ENCODE results near the gene CISD2. TPM values are rescaled to one million over a fixed set of nuclear protein-coding genes. Genes with fewer than 3 reads are reported as not detected.
"Not testable (repeated sequence)": the region's sequence is repeated elsewhere in the genome, so short reads cannot be mapped to it uniquely, and the experiment has no call there.

Gene CISD2, protein sequence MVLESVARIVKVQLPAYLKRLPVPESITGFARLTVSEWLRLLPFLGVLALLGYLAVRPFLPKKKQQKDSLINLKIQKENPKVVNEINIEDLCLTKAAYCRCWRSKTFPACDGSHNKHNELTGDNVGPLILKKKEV
- total RNA-seq (ENCODE audit: low replicate concordance): 44.0 and 78.6 TPM in 2 replicates

DNA sequence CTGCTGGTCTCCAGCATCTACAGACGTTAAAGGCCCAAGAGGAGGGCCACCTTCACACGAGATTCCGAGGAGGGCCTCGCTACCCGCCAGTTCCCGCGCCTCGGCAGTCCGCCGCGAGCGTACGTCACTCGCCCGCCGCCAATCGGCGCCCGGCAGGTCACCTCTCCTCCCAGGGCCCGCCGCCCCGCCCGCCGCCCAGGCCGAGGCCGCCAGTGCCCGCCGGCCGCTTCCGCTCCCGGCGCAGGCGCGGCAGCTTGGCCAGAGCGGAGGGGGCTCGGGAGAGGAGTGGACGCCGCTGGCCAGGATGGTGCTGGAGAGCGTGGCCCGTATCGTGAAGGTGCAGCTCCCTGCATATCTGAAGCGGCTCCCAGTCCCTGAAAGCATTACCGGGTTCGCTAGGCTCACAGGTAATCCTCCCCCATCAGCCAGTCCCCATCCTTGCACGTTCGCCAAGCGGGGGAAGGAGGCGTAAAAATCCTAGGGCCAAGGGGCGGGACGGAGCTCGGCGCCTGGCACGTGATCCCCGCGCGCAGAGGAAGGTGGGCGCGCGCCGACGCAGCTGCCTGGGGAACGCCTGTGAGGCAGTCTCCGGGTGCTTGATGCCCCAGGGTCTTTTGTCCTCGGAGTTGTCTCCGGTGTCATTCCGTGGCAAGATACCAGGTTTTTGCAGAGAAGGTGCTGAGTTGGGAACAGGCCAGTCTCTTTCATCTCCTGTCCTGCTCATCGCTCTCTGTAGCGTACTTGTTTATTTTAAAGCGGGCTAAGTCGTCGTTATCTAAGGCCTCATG lies at the start of gene CISD2:
Gene CISD2 (plus strand): TSS at position 212 of the 788 bp plus-strand sequence. CDS start 93 bp downstream, at position 305.
- peaks cover 7% of the 10 kb centered on the region for H3K27me3 Mint-ChIP-seq (ENCODE audit: insufficient read depth, low read depth)
- H3K27ac ChIP-seq: peak within 1 kb of the TSS; percentile 98
- peak within 1 kb of the TSS; percentile 76 for H3K4me2 ChIP-seq
- H3K27me3 ChIP-seq: no peaks in the 10 kb centered on the region
- DNase-seq (ENCODE audit: low spot score): peak; percentile 96
- peaks cover 15% of the 10 kb centered on the region for H3F3A ChIP-seq (ENCODE audit: low read depth)
- peaks cover 89% of the 10 kb centered on the region for H3K79me2 ChIP-seq (ENCODE audit: low read depth)
- peak within 1 kb of the TSS; percentile 85 for H2AFZ ChIP-seq (replicated peaks)
- H3K4me3 Mint-ChIP-seq: peak within 1 kb of the TSS; percentile 95
- TF ChIP-seq EZH2 (IDR thresholded peaks at IDR 0.05) (no peak), EZH2phosphoT487 (IDR thresholded peaks at IDR 0.05) (peak; percentile 37)
- TF ChIP-seq, protein P1, sequence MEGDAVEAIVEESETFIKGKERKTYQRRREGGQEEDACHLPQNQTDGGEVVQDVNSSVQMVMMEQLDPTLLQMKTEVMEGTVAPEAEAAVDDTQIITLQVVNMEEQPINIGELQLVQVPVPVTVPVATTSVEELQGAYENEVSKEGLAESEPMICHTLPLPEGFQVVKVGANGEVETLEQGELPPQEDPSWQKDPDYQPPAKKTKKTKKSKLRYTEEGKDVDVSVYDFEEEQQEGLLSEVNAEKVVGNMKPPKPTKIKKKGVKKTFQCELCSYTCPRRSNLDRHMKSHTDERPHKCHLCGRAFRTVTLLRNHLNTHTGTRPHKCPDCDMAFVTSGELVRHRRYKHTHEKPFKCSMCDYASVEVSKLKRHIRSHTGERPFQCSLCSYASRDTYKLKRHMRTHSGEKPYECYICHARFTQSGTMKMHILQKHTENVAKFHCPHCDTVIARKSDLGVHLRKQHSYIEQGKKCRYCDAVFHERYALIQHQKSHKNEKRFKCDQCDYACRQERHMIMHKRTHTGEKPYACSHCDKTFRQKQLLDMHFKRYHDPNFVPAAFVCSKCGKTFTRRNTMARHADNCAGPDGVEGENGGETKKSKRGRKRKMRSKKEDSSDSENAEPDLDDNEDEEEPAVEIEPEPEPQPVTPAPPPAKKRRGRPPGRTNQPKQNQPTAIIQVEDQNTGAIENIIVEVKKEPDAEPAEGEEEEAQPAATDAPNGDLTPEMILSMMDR (IDR thresholded peaks at IDR 0.05): no peak
- peak within 1 kb of the TSS; percentile 70 for H3K9ac ChIP-seq
- no peaks in the 10 kb centered on the region for H4K20me1 ChIP-seq (ENCODE audit: low read depth)
- no peaks in the 10 kb centered on the region for H3K9me3 ChIP-seq (ENCODE audit: low read depth)
- peaks cover 33% of the 10 kb centered on the region for H3K4me1 Mint-ChIP-seq
- H3K4me1 ChIP-seq: peaks cover 28% of the 10 kb centered on the region
- H3K36me3 Mint-ChIP-seq: peaks cover 34% of the 10 kb centered on the region
- peak within 1 kb of the TSS; percentile 97 for H3K27ac Mint-ChIP-seq
- H3K9me3 Mint-ChIP-seq: peaks cover 15% of the 10 kb centered on the region
- peak within 1 kb of the TSS; percentile 53 for H3K4me3 ChIP-seq
- H3K36me3 ChIP-seq: no peaks in the 10 kb centered on the region

DNA sequence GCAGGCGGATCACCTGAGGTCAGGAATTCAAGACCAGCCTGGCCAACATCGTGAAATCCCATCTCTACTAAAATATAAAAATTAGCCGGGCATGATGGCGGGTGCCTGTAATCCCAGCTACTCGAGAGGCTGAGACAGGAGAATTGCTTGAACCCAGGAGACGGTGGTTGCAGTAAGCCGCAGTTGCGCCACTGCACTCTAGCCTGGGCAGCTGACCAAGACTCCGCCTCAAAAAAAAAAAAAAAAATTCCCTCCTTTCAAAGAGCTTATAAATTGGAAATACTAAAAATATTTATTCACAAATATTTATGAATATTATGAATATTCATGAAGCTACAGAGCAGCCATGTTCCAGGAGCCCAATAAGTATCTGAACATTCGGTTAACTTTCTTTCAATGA lies 49.7 kb upstream of the CISD2 start:
- not testable (repeated sequence) for H3K9ac ChIP-seq; H3K36me3 ChIP-seq; H3K4me3 ChIP-seq; H3K9me3 ChIP-seq (ENCODE audit: low read depth); H2AFZ ChIP-seq (replicated peaks); H3K27me3 ChIP-seq; H3K4me1 Mint-ChIP-seq; H3K27ac ChIP-seq; H3K27ac Mint-ChIP-seq; H3K27me3 Mint-ChIP-seq (ENCODE audit: insufficient read depth, low read depth); H3K4me3 Mint-ChIP-seq; H3F3A ChIP-seq (ENCODE audit: low read depth); DNase-seq (ENCODE audit: low spot score)
- Histone ChIP-seq H3K4me2 (peak overlapping the region; percentile 29), H3K79me2 (ENCODE audit: low read depth) (peaks cover 100% of the 10 kb centered on the region), H3K4me1 (peaks cover 34% of the 10 kb centered on the region), H4K20me1 (ENCODE audit: low read depth) (peaks cover 99% of the 10 kb centered on the region)
- Mint-ChIP-seq H3K9me3 (peaks cover 56% of the 10 kb centered on the region), H3K36me3 (peaks cover 81% of the 10 kb centered on the region)

DNA sequence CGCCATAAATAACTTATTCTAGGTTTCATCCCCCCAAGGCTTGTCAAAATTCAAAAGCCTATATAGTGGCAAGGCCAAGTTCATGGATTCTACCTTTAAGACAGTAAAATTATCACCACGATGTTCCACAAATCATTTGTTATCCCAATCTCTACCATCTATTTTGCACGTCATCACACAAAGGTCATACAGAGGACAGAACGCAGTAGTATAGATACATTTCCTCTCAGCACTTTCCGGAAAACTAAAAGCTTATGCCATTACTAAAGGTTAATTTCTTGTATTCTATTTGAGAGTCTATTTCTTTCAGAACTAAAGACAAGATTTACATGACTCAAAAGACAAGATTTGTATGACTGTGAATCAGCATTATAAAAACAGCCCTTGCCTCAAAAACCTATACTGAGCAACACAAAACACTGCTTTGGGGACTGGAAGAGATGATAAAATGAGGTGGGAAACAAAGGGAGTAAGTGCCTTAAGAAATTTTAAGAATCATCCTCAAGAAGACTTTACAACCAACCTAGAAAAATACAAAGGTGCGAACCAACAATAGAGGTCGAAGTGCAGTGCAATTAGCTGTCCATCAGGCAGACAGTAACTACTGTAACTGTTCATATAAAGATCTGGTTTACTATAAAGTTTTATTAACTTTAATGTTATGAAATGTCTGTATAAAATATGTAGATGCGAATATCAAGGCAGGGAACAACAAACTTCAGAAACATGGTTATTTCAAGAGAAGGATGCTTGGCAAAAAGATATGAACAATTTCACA lies 49.0 kb upstream of the CISD2 start:
- Histone ChIP-seq H3K36me3 (peaks cover 4% of the 10 kb centered on the region), H3K4me3 (no peak overlapping the region), H4K20me1 (ENCODE audit: low read depth) (peaks cover 99% of the 10 kb centered on the region), H2AFZ (replicated peaks) (no peak overlapping the region), H3F3A (ENCODE audit: low read depth) (no peaks in the 10 kb centered on the region), H3K27me3 (no peaks in the 10 kb centered on the region), H3K9me3 (ENCODE audit: low read depth) (no peaks in the 10 kb centered on the region), H3K4me2 (peak overlapping the region; percentile 29), H3K79me2 (ENCODE audit: low read depth) (peaks cover 100% of the 10 kb centered on the region), H3K9ac (no peak overlapping the region), H3K27ac (no peak overlapping the region), H3K4me1 (peaks cover 38% of the 10 kb centered on the region)
- Mint-ChIP-seq H3K36me3 (peaks cover 80% of the 10 kb centered on the region), H3K27ac (no peak overlapping the region), H3K9me3 (peaks cover 56% of the 10 kb centered on the region), H3K4me1 (peaks cover 6% of the 10 kb centered on the region), H3K4me3 (no peak overlapping the region), H3K27me3 (ENCODE audit: insufficient read depth, low read depth) (no peaks in the 10 kb centered on the region)
- TF ChIP-seq EZH2 (IDR thresholded peaks at IDR 0.05): no peak
- TF ChIP-seq EZH2phosphoT487 (IDR thresholded peaks at IDR 0.05): no peak
- DNase-seq (ENCODE audit: low spot score): no peak

DNA sequence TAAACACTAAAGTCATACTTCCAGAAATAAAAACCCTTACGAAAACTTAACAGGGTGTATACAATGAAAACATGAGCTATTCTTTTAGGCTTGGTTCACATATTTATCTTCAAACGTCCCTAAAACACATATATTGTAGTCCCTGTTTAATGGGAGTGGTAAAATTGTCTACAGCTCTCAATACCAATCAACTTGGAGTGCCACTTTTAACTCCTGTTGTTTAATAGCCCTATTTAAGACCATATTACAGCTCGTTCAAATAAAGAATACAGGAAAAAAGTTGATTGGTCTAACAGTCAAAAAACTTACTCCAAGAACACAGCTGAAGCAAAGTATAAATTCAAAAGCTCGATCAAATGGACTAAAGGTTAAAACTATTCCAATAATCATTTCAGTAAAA lies 45.3 kb upstream of the CISD2 start:
- Mint-ChIP-seq H3K4me1 (peaks cover 10% of the 10 kb centered on the region), H3K4me3 (no peak overlapping the region)
- H3K9ac ChIP-seq: no peak overlapping the region

More for the DNA sequence above, 45.3 kb upstream of the CISD2 start:
- Histone ChIP-seq H2AFZ (replicated peaks) (no peak overlapping the region), H3K36me3 (no peaks in the 10 kb centered on the region), H4K20me1 (ENCODE audit: low read depth) (peaks cover 79% of the 10 kb centered on the region), H3K27me3 (no peaks in the 10 kb centered on the region), H3K4me1 (peaks cover 36% of the 10 kb centered on the region), H3K9me3 (ENCODE audit: low read depth) (no peaks in the 10 kb centered on the region), H3K27ac (no peak overlapping the region), H3K4me3 (peak overlapping the region; percentile 93), H3K4me2 (peak overlapping the region; percentile 79), H3F3A (ENCODE audit: low read depth) (peaks cover 29% of the 10 kb centered on the region), H3K79me2 (ENCODE audit: low read depth) (peaks cover 88% of the 10 kb centered on the region)
- TF ChIP-seq, protein P1 (IDR thresholded peaks at IDR 0.05): no peak
- TF ChIP-seq EZH2phosphoT487 (IDR thresholded peaks at IDR 0.05) (no peak), EZH2 (IDR thresholded peaks at IDR 0.05) (no peak)
- DNase-seq (ENCODE audit: low spot score): no peak
- Mint-ChIP-seq H3K36me3 (peaks cover 51% of the 10 kb centered on the region), H3K27ac (no peak overlapping the region), H3K27me3 (ENCODE audit: insufficient read depth, low read depth) (peaks cover 3% of the 10 kb centered on the region), H3K9me3 (peaks cover 35% of the 10 kb centered on the region)

All from neural progenitor cell (in vitro differentiated cells).